ENCODE data around the gene COL26A1.

The COL26A1 gene

GRCh38 chr7:101537205-101537604, 174.5 kb downstream of the COL26A1 start:
- DNase-seq, result no peak

- DNase-seq, result no peak
Measured at GRCh38 chr7:101537935-101538595, 175.4 kb downstream of the COL26A1 start.

GRCh38 chr7:101538596-101539459, 176.2 kb downstream of the COL26A1 start:
- DNase-seq, result no peak

- DNase-seq, result no peak
Measured at GRCh38 chr7:101539784-101540183, 177.1 kb downstream of the COL26A1 start.

GRCh38 chr7:101542527-101543241, 180.0 kb downstream of the COL26A1 start:
- DNase-seq, result no peak

GRCh38 chr7:101543242-101543766, 180.6 kb downstream of the COL26A1 start:
- no peak for DNase-seq

GRCh38 chr7:101543846-101544245, 181.2 kb downstream of the COL26A1 start:
- no peak for DNase-seq

GRCh38 chr7:101545441-101546190, 182.9 kb downstream of the COL26A1 start:
- DNase-seq, result no peak

- DNase-seq, result no peak
Measured at GRCh38 chr7:101546308-101546936, 183.7 kb downstream of the COL26A1 start.

GRCh38 chr7:101547022-101547915, 184.6 kb downstream of the COL26A1 start:
- no peak for DNase-seq

GRCh38 chr7:101547916-101548661, 185.4 kb downstream of the COL26A1 start:
- DNase-seq, result no peak

GRCh38 chr7:101549734-101550133, 187.1 kb downstream of the COL26A1 start:
- no peak for DNase-seq

- DNase-seq, result peak; percentile 50
Measured at GRCh38 chr7:101550641-101551541, 188.2 kb downstream of the COL26A1 start.

- DNase-seq, result no peak
Measured at GRCh38 chr7:101553018-101553770, 190.5 kb downstream of the COL26A1 start.

GRCh38 chr7:101553771-101554445, 191.2 kb downstream of the COL26A1 start:
- no peak for DNase-seq

GRCh38 chr7:101554584-101555268, 192.1 kb downstream of the COL26A1 start:
- no peak for DNase-seq

GRCh38 chr7:101555269-101555920, 192.7 kb downstream of the COL26A1 start:
- no peak for DNase-seq

Measured in GF-D8 (cell line).